ENCODE results near the gene CYP4F2.

Gene CYP4F2

GRCh38 chr19:15923702-15924101 lies 25.8 kb upstream of the CYP4F2 start:
- Mint-ChIP-seq H3K36me3 (ENCODE audit: low read depth) (no peaks in the 10 kb centered on the region), H3K4me3 (no peak overlapping the region), H3K9me3 (peaks cover 88% of the 10 kb centered on the region), H3K4me1 (no peaks in the 10 kb centered on the region), H3K27ac (no peak overlapping the region), H3K27me3 (ENCODE audit: low read depth, poor library complexity) (no peaks in the 10 kb centered on the region)
- DNase-seq = no peak
- no peak for TF ChIP-seq CTCF (IDR thresholded peaks at IDR 0.05)

- Mint-ChIP-seq H3K4me3 (no peak overlapping the region), H3K4me1 (no peaks in the 10 kb centered on the region), H3K27me3 (ENCODE audit: low read depth, poor library complexity) (no peaks in the 10 kb centered on the region), H3K9me3 (peaks cover 88% of the 10 kb centered on the region), H3K36me3 (ENCODE audit: low read depth) (no peaks in the 10 kb centered on the region), H3K27ac (no peak overlapping the region)
- TF ChIP-seq CTCF (IDR thresholded peaks at IDR 0.05) = no peak
- DNase-seq = no peak
These were observed 24.1 kb upstream of the CYP4F2 start for GRCh38 chr19:15922021-15922420.

- Mint-ChIP-seq H3K27ac (no peak overlapping the region), H3K27me3 (ENCODE audit: low read depth, poor library complexity) (no peaks in the 10 kb centered on the region), H3K9me3 (peaks cover 85% of the 10 kb centered on the region), H3K4me3 (no peak overlapping the region), H3K4me1 (no peaks in the 10 kb centered on the region), H3K36me3 (ENCODE audit: low read depth) (no peaks in the 10 kb centered on the region)
- DNase-seq = no peak
- TF ChIP-seq CTCF (IDR thresholded peaks at IDR 0.05) = no peak
These were observed 21.4 kb upstream of the CYP4F2 start for GRCh38 chr19:15919243-15919642.

GRCh38 chr19:15915109-15915508 lies 17.2 kb upstream of the CYP4F2 start:
- no peak for DNase-seq
- TF ChIP-seq CTCF (IDR thresholded peaks at IDR 0.05) = no peak
- no peaks in the 10 kb centered on the region for H3K4me1 Mint-ChIP-seq
- H3K4me3 Mint-ChIP-seq = no peak overlapping the region
- H3K36me3 Mint-ChIP-seq (ENCODE audit: low read depth) = no peaks in the 10 kb centered on the region
- H3K27me3 Mint-ChIP-seq (ENCODE audit: low read depth, poor library complexity) = no peaks in the 10 kb centered on the region
- H3K9me3 Mint-ChIP-seq = peaks cover 78% of the 10 kb centered on the region
- H3K27ac Mint-ChIP-seq = no peak overlapping the region

- no peak for DNase-seq
- TF ChIP-seq CTCF (IDR thresholded peaks at IDR 0.05) = no peak
- H3K27ac Mint-ChIP-seq = no peak overlapping the region
- H3K27me3 Mint-ChIP-seq (ENCODE audit: low read depth, poor library complexity) = no peaks in the 10 kb centered on the region
- H3K4me3 Mint-ChIP-seq = no peak overlapping the region
- no peaks in the 10 kb centered on the region for H3K4me1 Mint-ChIP-seq
- H3K36me3 Mint-ChIP-seq (ENCODE audit: low read depth) = no peaks in the 10 kb centered on the region
- peaks cover 81% of the 10 kb centered on the region for H3K9me3 Mint-ChIP-seq
These were observed 16.0 kb upstream of the CYP4F2 start for GRCh38 chr19:15913830-15914229.

- Mint-ChIP-seq H3K36me3 (ENCODE audit: low read depth) (no peaks in the 10 kb centered on the region), H3K27me3 (ENCODE audit: low read depth, poor library complexity) (no peaks in the 10 kb centered on the region), H3K4me3 (no peak overlapping the region), H3K27ac (no peak overlapping the region), H3K4me1 (no peaks in the 10 kb centered on the region), H3K9me3 (peaks cover 77% of the 10 kb centered on the region)
- no peak for DNase-seq
- no peak for TF ChIP-seq CTCF (IDR thresholded peaks at IDR 0.05)
These were observed 15.5 kb upstream of the CYP4F2 start for GRCh38 chr19:15913384-15913783.

Measured in nephron progenitor cell (in vitro differentiated cells).